SK-MEL-5 (cell line): ENCODE data around the gene HMX1. TPM values are rescaled to one million over a fixed set of nuclear protein-coding genes. Genes with fewer than 3 reads are reported as not detected.

Experiments
- DNase-seq: peaks from one replicate; pipeline ENCODE4 v3.0.0-alpha.2; 2016; ENCODE audit warnings: low read depth, low spot score
- in situ Hi-C: cut with HindIII; loops from 2 replicates; pipeline ENCODE4 v1.10.0; 2016; ENCODE audit warnings: low sequenced_read_pairs, high pct_unique_total_duplicates, low pct_unique_long_range_greater_than_20kb
- polyA plus RNA-seq, 2 experiments: library from polyadenylated mRNA; depleted of rRNA; stranded (reverse); fragments of >200 nt; gene quantifications; 2 replicates each; pipeline ENCODE4 v1.2.3, GENCODE V29; 2015
- total RNA-seq: library from RNA; depleted of rRNA; stranded (reverse); fragments of >200 nt; shearing (Covaris generic); gene quantifications from 2 replicates; pipeline ENCODE4 v1.2.3, GENCODE V29; 2014; rRNA removed

HMX1 gene
- total RNA-seq: 0.67 and 1.3 TPM in 2 replicates
- polyA plus RNA-seq (2015; cell fraction: cytosol; rRNA removed): 2.7 and 3.1 TPM in 2 replicates
- 1.2 and 2.9 TPM in 2 replicates for polyA plus RNA-seq (2015; cell fraction: nucleus; rRNA removed)

GRCh38 chr4:8871417-8872401 lies at the start of gene HMX1:
Gene HMX1 (minus strand): TSS chr4:8871839. CDS start chr4:8871614, 225 bp downstream.
- peak; percentile 73 for DNase-seq

GRCh38 chr4:8920969-8921368 lies 49.3 kb upstream of the HMX1 start:
- in situ Hi-C loops: no loop called here
- no peak for DNase-seq

More at GRCh38 chr4:8871417-8872401, at the start of gene HMX1:
- in situ Hi-C loops: no loop called here

GRCh38 chr4:8920289-8920965 lies 48.8 kb upstream of the HMX1 start:
- in situ Hi-C loops: no loop called here
- no peak for DNase-seq

- in situ Hi-C loops: no loop called here
- DNase-seq: no peak
Observed at GRCh38 chr4:8919651-8920288, 48.1 kb upstream of the HMX1 start.

GRCh38 chr4:8917868-8918783 lies 46.5 kb upstream of the HMX1 start:
- DNase-seq: peak; percentile 58
- in situ Hi-C loops: no loop called here

GRCh38 chr4:8917321-8917811 lies 45.7 kb upstream of the HMX1 start:
- DNase-seq: no peak
- in situ Hi-C loops: no loop called here

- no peak for DNase-seq
- in situ Hi-C loops: no loop called here
Observed at GRCh38 chr4:8916906-8917305, 45.3 kb upstream of the HMX1 start.

- in situ Hi-C loops: no loop called here
- DNase-seq: no peak
Observed at GRCh38 chr4:8916351-8916885, 44.8 kb upstream of the HMX1 start.

GRCh38 chr4:8915201-8916200 lies 43.9 kb upstream of the HMX1 start:
- DNase-seq: no peak
- in situ Hi-C loops: no loop called here

GRCh38 chr4:8914461-8915171 lies 43.0 kb upstream of the HMX1 start:
- in situ Hi-C loops: no loop called here
- DNase-seq: no peak

GRCh38 chr4:8913858-8914460 lies 42.3 kb upstream of the HMX1 start:
- DNase-seq: no peak
- in situ Hi-C loops: no loop called here

- in situ Hi-C loops: no loop called here
- no peak for DNase-seq
Observed at GRCh38 chr4:8913121-8913857, 41.6 kb upstream of the HMX1 start.

- in situ Hi-C loops: no loop called here
Observed at GRCh38 chr4:8912506-8912905, 40.9 kb upstream of the HMX1 start.

GRCh38 chr4:8912089-8912455 lies 40.4 kb upstream of the HMX1 start:
- in situ Hi-C loops: no loop called here
- no peak for DNase-seq

More at GRCh38 chr4:8912506-8912905, 40.9 kb upstream of the HMX1 start:
- DNase-seq: no peak
